HG03139 (cell line): ENCODE measurements around the gene MAP3K4.

ENCODE experiments used
- ATAC-seq: cut with Tn5 transposase; IDR thresholded peaks from one replicate; pipeline ENCODE4 v1.9.1; 2021; ENCODE audit not compliant: unreplicated experiment

Gene MAP3K4

GRCh38 chr6:161001421-161001820, 9.9 kb downstream of the MAP3K4 start:
- no peak for ATAC-seq

DNA sequence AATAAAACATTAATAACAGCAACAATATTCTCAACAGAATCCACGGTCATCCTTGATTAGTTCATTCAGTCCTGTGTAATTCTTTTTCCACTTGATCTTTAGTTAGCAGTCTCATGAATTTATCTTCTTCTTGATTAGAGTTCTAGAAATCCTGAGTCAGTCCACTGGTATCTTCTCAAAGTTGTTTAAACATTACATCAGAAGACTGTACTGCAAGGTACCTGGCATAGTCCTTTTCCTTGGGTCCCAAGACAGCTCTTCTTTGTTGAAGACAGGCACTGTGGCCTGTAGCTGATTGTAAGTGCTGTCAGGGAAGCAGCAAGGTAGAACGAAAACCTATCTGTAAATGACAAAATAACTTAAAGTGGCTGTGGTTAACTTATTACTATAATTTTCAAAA, 11.8 kb downstream of the MAP3K4 start:
- ATAC-seq = no peak

DNA sequence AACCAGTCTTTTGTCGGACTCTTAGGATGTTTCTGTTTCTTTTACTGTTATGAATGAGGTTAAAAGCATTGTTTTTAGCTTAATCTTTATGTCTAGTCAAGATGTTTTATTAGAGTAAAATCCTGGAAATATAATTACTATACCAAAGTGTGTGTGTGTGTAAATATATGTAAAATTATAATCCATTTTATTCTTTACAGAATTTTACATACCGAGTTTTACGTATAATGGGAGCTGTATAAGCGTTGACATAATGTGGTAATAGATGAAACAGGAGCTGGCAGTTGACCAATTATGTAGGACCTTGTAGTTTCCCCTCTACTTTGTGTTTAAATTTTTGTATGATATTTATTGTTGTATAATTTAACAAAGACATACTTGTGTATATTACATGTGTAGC, 16.7 kb downstream of the MAP3K4 start:
- no peak for ATAC-seq

- no peak for ATAC-seq
These were observed 18.4 kb downstream of the MAP3K4 start for GRCh38 chr6:161009991-161010390.

DNA sequence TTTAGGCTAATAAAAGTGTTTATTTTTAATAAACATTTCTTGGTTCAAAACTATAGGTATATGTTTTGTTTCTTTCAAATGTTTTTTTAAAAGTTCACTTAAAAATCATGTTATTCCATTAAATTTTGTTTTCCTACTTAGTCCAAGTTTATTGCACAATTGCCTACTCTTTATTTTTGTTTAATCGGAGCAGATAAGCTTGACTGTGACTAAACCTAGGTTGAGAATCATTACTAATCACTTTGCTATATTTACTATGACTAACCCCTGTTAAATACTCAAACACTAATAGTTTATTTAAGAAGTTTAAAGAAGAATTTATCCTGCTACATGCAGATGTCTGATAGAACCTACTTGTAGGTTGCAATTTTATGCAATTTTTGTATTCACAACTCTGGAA, 18.8 kb downstream of the MAP3K4 start:
- ATAC-seq = no peak

GRCh38 chr6:161011492-161012480, 20.2 kb downstream of the MAP3K4 start:
- no peak for ATAC-seq

GRCh38 chr6:161013695-161014094, 22.1 kb downstream of the MAP3K4 start:
- ATAC-seq = no peak

- no peak for ATAC-seq
These were observed 26.4 kb downstream of the MAP3K4 start for GRCh38 chr6:161017766-161018564.

- no peak for ATAC-seq
These were observed 27.8 kb downstream of the MAP3K4 start for GRCh38 chr6:161019324-161019839.

GRCh38 chr6:161021543-161021942, 30.0 kb downstream of the MAP3K4 start:
- no peak for ATAC-seq

GRCh38 chr6:161021998-161022743, 30.6 kb downstream of the MAP3K4 start:
- no peak for ATAC-seq

GRCh38 chr6:161023316-161023715, 31.7 kb downstream of the MAP3K4 start:
- no peak for ATAC-seq

DNA sequence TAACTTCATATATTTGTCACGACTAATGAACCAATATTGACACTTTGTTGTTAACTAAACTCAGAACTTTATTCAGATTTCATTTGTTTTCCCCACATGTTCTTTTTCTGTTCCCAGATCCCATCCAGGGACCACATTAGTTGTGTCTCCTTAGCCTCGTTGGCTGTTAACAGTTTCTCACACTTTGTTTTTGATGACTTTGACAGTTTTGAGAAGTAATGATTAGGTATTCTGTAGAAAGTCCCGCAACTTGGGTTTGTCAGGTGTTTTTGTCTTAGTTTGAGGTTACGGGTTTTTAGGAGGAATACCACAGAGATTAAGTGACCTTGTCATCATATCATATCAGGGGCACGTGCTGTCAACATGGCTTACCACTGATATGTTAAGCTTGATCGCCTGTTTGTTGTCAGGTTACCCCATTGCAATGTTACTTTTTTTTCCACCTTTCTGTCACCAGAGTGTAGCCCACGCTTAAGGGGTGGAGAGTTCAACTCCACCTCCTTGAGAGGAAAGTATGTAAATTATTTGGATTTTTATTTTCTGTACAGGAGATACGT, 32.9 kb downstream of the MAP3K4 start:
- ATAC-seq = no peak

GRCh38 chr6:161027385-161027784, 35.8 kb downstream of the MAP3K4 start:
- ATAC-seq = no peak

DNA sequence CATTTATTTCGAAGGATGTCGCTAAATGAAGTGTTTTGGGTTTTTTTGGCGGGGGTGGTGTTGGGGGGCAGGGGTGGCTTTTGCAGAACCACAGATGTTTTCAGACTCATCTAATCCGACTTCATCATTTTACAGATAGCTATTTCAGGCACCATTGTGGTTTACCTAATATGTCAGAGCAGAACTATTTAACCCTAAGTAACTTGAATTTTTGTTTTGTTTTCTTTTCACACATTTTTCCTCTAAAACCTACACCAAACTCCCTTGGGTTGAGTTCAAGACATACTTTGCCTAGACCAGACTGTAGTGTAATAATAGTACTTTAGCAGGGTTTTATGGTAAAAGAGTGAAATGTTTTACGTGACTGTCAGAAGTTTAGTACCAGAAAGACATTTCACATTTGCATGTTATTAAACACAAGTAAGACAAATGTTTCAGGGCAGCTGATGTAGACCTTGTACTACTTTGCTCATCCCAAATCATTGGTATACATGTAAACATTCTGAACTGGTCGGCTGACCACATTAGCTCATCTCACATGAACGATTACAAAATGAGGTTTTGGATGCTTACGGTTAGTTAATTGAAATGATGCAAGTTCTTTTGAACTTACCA, 37.7 kb downstream of the MAP3K4 start:
- peak; percentile 75 for ATAC-seq

- ATAC-seq = no peak
These were observed 40.3 kb downstream of the MAP3K4 start for GRCh38 chr6:161031721-161032495.

DNA sequence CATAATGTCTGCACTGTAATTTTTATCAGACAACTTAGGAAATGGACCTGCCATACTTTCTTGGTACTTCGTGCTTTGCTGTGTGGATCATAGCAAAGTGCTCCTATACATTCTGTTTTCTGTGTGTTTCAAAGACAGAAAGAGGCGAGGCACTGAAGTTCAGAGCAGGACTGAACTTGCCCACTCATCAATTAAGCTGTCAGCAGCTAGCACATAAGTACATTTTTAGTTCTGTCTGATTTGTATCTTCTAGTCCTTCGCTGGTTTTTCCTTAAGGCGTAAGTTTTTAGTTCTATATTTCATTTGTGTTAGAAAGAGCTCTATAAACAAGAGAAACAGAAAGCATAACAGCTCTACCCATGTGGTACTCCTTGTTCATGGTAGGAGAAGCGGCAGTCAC, 42.1 kb downstream of the MAP3K4 start:
- ATAC-seq = no peak

GRCh38 chr6:161035182-161035980, 43.8 kb downstream of the MAP3K4 start:
- ATAC-seq = no peak

DNA sequence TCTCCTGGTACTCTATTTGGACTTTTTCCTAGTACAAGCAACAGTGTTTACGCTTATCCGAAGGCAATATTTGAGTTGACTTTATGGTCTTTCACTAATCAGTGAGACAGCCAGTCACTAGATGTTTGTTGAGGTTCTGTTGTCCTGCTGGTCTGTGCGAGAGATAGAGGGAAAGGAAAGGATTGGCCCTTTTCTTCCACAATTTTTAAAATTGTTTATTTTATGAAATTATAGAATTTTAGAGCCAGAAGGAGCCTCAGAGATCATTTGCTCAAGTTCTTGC, 44.4 kb downstream of the MAP3K4 start:
- ATAC-seq = no peak
